Stimulated activated CD8-positive, alpha-beta memory T cell treated with anti-CD3 and anti-CD28 coated beads, Interleukin-12 subunit alpha, Interleukin-12 subunit beta, amount 100 ng/mL, for 1 hour (primary cell): Measurements from ENCODE around the gene NUP210.

Experiments
- DNase-seq: peaks from one replicate; pipeline ENCODE4 v3.0.0-alpha.2; 2020; ENCODE audit warnings: low read depth

The NUP210 gene

DNA sequence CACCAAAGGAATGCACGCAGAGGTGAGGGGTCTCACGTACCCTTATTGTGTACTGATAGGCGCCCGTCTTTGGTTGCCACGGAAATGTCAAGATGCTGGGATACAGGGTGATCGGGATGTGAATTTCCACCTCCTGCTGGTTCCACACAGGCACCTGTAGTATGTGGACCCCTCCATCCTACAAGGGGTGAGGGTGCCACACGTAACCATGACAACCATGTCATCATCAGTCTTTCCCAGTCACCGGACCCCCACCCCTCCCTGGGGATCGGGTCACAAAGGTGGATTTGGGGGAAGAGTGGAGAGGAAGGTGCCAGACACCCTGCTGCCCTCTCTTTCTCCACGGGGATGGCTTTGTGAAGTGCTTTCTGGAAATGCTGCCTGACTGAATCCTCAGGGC is 44.7 kb downstream of the NUP210 start:
- no peak for DNase-seq

DNA sequence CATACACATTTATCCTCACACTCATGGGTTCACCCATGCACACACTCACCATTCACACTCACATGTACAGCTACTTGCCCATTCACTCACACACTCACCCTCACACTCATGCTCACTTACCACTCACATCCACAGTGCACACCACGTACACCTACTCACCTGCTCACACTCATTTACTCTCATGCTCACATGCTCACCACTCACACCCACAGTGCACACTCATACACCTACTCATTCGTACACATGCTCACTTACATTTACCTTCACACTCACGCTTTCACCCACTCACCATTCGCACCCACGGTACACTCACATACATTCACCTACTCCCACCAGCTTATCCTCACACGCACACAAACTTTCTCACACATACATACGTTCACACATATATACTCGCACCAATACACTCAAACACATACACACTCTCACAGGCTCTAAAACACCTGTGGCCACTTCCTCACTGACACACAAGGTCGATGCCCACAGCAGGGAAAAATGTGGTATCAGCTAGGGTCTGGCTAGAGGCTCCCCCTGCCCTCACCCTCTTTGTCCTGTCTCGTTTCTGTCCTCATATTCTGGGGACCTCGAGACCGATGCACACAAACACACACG is 46.0 kb downstream of the NUP210 start:
- no peak for DNase-seq

DNA sequence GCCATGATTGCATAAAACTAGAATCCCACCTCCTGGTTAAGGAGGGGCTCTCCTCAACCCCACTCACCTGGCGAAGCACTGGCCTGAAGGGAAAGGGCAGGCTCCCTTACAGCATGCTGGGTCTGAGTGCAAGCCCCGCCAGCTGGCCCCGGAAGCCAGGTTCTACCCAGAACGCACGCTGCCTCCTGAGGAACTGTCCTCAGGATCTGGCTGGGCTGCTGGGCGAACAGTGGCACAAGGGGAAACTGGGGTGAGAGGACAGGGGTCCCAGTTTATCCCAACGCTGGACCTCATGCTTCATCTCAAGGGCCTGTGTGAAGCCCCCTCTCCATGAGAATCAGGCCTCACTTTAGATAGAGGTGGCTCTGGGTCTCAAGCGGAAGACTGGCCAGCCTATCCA is 47.5 kb downstream of the NUP210 start:
- no peak for DNase-seq

DNA sequence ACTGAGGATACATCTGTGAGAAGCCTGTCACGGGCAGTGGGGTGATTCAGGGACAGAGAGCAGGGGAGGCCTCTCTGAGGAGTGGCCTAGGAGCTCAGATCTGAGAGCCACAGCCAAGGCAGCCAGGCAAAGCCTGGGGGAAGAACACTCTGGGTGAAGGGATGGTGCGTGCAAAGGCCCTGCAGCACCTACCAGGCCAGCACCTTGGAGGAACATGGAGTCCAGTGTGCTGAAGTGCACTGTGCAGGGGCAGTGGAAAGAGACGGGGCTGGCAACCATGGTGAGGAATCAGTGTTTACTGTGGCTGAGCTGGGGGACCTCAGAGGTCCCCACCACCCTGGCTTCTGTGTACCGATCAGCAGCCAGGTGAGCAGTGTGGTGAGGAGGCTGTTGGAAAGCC is 48.0 kb downstream of the NUP210 start:
- no peak for DNase-seq

GRCh38 chr3:13371100-13372075 is 48.7 kb downstream of the NUP210 start:
- no peak for DNase-seq

DNA sequence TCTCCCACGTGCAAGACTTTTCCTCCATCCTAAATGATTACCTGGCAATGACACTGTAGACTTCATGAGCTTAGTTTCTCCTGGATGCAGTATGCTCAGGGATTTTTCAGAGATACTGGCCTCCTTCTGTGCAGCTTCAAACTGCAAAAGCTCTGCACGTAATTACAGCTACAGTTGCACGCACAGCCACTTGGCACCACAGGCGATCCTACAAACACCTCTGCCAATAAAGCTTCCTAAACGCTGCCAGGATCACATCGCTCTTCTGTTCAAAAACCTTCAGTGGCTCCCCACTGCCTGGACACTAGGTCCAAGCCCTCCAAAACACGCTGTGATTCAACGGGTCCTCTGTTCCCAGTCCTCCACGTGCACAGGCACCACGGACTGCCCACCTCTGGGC is 49.5 kb downstream of the NUP210 start:
- DNase-seq, result no peak

DNA sequence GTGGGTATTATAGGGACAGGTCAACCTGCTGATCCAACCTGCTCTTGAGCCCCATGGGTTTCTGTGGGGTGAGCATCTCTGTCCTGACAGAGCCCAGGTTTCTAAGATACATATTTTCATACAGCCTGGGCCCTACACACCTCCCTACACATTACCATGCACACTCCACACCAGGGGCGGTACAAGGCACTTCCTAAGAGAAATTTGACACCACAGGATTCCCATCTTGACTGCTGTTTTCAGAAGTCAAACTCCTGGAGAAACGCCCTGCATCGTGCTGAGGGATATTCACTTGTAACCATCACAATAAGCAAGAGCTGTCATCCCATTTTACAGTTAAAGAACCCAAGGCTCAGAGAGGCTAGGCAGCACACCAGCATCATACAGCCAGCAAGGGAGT is 50.1 kb downstream of the NUP210 start:
- no peak for DNase-seq

GRCh38 chr3:13368834-13369233 is 51.3 kb downstream of the NUP210 start:
- DNase-seq, result no peak

DNA sequence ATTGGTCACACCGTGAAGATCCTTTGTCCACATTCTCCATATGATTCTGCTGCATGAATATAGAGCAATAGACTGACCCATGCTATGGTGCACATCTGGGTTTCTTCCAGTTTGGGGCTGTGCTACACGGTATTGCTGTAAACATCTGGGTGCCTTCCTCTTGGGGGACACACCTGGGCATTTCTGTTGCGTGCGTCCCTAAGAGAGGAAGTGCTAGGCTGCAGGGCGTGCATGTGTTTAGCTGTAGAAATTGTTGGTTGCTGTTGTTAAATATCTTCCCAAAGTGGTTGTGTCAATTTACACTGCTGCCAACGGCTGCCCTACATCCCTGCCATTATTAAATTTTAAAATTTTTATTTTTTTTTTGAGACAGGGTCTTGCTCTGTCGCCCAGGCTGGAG is 52.4 kb downstream of the NUP210 start:
- no peak for DNase-seq

DNA sequence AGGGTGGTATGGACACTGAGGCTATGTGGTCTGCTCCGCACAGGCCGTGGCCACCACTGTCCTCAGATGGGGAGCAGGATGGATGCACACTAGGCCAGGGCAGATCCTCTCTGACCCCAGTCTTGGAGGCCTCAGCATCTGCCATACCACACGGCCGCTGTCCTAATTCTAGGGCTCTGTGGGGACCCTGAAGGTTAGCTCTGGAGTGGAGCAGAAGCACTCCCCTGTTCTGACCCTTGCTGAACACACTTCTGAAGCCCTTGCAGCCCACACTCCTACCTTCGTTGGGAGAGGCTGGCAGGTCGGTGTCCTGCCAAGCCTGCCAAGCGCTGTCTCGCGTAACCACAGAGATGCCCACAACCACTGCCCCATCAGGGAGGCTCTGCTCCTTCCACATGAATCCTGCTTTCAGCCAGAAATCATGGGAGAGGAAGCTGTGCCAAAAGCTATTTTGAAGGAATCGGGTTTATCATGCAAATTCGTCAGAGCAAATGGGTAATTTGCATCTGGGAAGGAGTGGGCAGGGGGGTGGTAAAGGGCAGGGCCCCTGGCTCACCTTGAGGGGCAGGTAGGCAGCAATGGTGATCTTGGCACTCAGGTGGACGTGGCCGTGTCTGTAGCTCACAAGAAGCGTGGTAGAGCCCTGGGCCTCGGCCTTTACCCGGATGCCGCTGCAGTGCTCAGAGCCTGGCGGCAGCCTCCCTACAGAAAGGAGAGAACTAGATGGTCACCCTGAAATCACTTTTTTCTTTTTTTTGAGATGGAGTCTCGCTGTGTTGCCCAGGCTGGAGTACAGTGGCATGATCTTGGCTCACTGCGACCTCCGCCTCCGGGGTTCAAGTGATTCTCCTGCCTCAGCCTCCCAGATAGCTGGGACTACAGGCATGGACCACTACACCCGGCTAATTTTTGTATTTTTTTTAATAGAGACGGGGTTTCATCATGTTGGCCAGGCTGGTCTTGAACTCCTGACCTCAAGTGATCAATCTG is 54.4 kb downstream of the NUP210 start:
- DNase-seq, result no peak

GRCh38 chr3:13364602-13365271 is 55.4 kb downstream of the NUP210 start:
- no peak for DNase-seq

- no peak for DNase-seq
These were observed 57.6 kb downstream of the NUP210 start for GRCh38 chr3:13362551-13362950.

DNA sequence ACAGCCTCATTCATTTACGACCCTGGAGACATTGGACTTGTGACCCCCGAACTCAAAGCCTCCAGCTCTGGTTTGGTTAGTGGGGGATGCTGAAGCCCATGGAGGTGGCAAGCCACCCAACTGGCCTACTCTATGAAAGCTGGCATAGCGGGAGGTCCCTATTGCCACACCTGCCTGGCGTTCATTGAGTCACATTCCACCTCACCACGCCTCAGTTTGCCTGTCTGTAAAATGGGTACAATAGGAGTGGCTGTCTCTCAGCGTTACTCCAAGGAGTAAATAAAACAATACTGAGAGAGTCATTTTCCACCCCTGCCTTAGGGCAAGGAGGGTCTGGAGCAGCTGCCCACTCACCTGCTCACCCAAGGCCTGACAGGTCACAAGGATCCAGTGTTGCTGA is 60.2 kb downstream of the NUP210 start:
- DNase-seq, result no peak

- no peak for DNase-seq
These were observed 61.5 kb downstream of the NUP210 start for GRCh38 chr3:13358643-13359042.

DNA sequence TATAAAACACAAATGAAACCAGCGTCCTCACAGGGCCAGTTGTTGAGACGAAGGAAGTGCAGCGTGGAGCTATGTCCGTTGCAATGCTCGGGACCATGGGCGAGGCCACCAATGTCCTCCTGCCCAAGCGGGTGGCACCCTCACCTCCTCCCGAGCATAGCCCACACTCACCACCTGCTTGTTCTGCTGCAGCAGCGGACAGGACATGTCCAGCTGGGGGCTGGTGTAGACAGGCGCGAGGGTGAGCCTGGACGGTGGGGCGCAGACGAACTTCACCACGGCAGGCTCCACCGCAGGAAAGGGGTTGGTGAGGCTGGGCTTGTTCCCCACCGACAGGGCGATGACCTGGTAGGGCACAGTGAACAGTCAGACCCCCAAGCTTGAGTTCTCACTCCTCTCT is 62.1 kb downstream of the NUP210 start:
- DNase-seq, result no peak

- DNase-seq, result no peak
These were observed 63.0 kb downstream of the NUP210 start for GRCh38 chr3:13357074-13357473.

DNA sequence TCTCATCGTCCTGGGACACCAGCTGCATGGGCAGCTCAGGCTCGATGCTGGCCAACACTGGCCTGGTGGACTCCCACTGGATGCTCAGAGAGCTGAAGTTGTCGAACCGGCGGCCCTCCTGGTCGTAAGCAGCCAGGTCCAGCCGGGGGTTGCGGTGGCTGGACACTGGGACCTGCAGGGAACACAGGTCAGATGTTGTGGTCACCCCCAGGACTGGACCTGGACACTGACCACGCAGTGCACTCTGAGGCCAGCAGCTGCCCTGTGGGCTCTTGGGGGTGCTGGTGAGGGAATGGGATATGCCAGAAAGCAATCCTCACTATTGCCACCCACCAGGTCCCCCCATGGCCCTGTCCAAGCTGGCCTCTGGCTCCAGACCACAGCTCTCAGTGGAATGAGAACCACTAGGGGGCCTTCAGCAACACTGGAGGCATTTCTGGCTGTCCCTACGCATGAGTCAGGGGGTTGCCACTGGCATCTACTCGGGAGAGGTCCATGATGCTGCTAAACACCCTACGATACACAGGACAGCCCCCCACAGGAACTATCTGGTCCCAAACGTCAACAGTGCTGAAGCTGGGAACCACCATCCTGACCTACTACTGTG is 66.1 kb downstream of the NUP210 start:
- no peak for DNase-seq

- no peak for DNase-seq
These were observed 66.6 kb downstream of the NUP210 start for GRCh38 chr3:13353506-13353905.

GRCh38 chr3:13352621-13353131 is 67.4 kb downstream of the NUP210 start:
- no peak for DNase-seq

DNA sequence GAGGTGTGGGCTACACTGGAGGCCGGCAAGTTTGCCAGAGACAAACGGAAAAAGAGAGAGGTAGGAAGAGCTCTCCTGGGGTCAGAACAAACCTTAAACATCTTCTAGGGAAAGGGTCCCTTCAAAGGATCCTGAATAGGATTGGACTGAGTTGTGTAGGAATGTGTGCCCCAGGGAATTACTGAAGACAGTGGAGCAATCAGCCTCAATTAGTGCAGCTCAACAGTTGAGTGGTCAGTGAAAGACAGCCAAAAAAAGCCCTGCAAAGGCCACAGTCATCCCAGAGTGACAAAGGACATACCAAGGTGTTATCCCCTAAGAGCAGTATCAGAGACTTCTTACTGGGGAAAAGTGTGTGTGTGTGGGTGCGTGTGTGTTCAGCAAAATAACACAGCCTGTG is 70.3 kb downstream of the NUP210 start:
- no peak for DNase-seq
